Body of pancreas (tissue), 4 donors: ENCODE measurements around the gene MARCHF11. TPM values are rescaled to one million over a fixed set of nuclear protein-coding genes. Genes with fewer than 3 reads are reported as not detected.

Source experiments
- ATAC-seq: fragments of 150-250 bp; one replicate; pipeline ENCODE4 v1.9.1; 2016
- DNase-seq, 4 donors: peaks; one replicate each; pipeline ENCODE4 v3.0.0-alpha.2; 2019
- H3K27ac ChIP-seq, 4 donors: fragments of 200-600 bp; sonication (generic); 1 replicate in 3 of 4; 2 replicates in 1 of 4; pipeline versions ENCODE4 v1.5.1 to v1.6.1; 2016 to 2019; ENCODE audit warnings: mild to moderate bottlenecking in 1 of 4, mixed read lengths in 1 of 4, moderate library complexity in 1 of 4
- H3K27me3 ChIP-seq, 2 donors: fragments of 200-600 bp; sonication (generic); one replicate each; pipeline ENCODE4 v1.6.0; 2016; ENCODE audit warnings: mild to moderate bottlenecking in 1 of 2
- H3K36me3 ChIP-seq, 2 donors: fragments of 200-600 bp; sonication (generic); replicated peaks in 1 of 2; 2 replicates each; pipeline ENCODE4 v1.5.1; 2016; ENCODE audit warnings: low read depth in 2 of 2; ENCODE audit not compliant: insufficient read depth in 1 of 2
- H3K4me1 ChIP-seq: fragments of 200-600 bp; sonication (generic); one replicate; pipeline ENCODE4 v1.6.0; 2016
- H3K4me3 ChIP-seq, 2 donors: fragments of 200-600 bp; sonication (generic); 1 replicate in 1 of 2; 2 replicates in 1 of 2; pipeline ENCODE4 v1.5.1; 2016 to 2019
- H3K9me3 ChIP-seq, 3 donors: fragments of 200-600 bp; sonication (generic); 1 replicate in 2 of 3; 2 replicates in 1 of 3; pipeline ENCODE4 v1.5.1; 2016
- POLR2A ChIP-seq, 3 donors: fragments of 450-650 bp; IDR thresholded peaks; one replicate each; pipeline ENCODE4 v1.6.1; 2016; ENCODE audit warnings: antibody characterized with exemption in 3 of 3, mild to moderate bottlenecking in 2 of 3
- WGBS, 2 donors: methylation state at CpG; one replicate each; pipeline ENCODE4 v1.1.5; 2017; 5-methylcytosine and 5-hydroxymethylcytosine counted together
- intact Hi-C: fragments of 100-400 bp; cut with DNase I; formaldehyde crosslinking; loops from one replicate; pipeline ENCODE4 v1.15.1; 2023
- total RNA-seq, 2 donors: library from RNA; depleted of rRNA; stranded (reverse); fragments of >200 nt; gene quantifications; one replicate each; pipeline ENCODE4 v1.1.0, GENCODE V29; 2016
- TF ChIP-seq, protein P1 (sequence below), 7 experiments: fragments of 450-650 bp in 4 of 7; fragments of 200-600 bp in 3 of 7; sonication (generic) in 3 of 7; IDR thresholded peaks; one replicate each; pipeline ENCODE4 v1.5.1; 2016 to 2019; ENCODE audit warnings: antibody characterized with exemption in 7 of 7

Gene MARCHF11
- total RNA-seq, 2 donors from 2014 or later = not detected

DNA sequence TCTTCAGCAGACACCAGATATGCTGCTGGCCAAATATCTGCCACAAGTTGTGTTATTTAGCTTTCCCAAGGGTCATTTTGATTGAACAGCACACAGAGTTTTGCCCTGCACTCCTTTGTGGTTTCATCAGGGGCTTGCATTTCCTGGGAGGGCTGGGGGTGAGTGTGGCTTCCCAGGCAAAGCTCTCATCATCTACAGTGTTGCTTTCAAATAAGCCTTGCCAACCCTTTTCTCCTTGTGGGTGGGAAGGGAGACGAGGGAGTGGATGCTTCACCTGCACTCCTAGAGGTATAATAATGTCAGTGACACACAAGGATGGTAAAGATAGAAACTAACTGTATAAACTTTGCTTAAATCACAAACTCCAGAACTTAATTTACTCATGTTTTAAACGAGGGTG lies 107.0 kb downstream of the MARCHF11 start:
- intact Hi-C loops = no loop called here
- 39 to 60% methylated on average over 2 of the region's 2 CpGs for WGBS, 2 donors
- no peak for ATAC-seq
- H3K4me1 ChIP-seq = no peaks in the 10 kb centered on the region
- H3K9me3 ChIP-seq = no peaks in the 10 kb centered on the region
- no peaks in the 10 kb centered on the region for H3K27me3 ChIP-seq
- no peaks in the 10 kb centered on the region for H3K36me3 ChIP-seq
- DNase-seq = no peak
- TF ChIP-seq, protein P1, sequence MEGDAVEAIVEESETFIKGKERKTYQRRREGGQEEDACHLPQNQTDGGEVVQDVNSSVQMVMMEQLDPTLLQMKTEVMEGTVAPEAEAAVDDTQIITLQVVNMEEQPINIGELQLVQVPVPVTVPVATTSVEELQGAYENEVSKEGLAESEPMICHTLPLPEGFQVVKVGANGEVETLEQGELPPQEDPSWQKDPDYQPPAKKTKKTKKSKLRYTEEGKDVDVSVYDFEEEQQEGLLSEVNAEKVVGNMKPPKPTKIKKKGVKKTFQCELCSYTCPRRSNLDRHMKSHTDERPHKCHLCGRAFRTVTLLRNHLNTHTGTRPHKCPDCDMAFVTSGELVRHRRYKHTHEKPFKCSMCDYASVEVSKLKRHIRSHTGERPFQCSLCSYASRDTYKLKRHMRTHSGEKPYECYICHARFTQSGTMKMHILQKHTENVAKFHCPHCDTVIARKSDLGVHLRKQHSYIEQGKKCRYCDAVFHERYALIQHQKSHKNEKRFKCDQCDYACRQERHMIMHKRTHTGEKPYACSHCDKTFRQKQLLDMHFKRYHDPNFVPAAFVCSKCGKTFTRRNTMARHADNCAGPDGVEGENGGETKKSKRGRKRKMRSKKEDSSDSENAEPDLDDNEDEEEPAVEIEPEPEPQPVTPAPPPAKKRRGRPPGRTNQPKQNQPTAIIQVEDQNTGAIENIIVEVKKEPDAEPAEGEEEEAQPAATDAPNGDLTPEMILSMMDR (IDR thresholded peaks at IDR 0.05) = no peak
- TF ChIP-seq POLR2A (IDR thresholded peaks at IDR 0.05) = no peak
- no peak overlapping the region for H3K4me3 ChIP-seq
- no peak overlapping the region for H3K27ac ChIP-seq

DNA sequence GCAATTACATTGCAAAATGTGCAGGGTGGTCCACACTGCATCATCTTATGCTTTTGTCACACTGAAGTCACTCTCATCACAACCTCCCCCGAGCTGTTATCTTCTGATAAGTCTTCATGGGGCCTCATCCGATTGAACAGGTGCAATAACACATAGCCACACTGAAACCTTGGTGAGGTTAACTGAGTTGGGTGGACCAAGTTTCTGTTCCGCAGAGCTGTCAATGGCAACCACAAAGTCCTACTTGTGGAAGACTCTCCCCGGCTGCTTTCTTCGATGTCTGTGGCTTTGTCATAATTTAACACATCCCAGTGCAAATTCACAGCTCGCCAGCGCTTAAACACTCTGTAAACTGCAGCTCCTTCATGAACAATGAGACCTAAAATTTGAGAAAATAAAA lies 112.2 kb downstream of the MARCHF11 start:
- ATAC-seq (no peak), DNase-seq (no peak)
- Histone ChIP-seq H3K4me3 (no peak overlapping the region), H3K27me3 (no peaks in the 10 kb centered on the region), H3K9me3 (no peaks in the 10 kb centered on the region), H3K27ac (no peak overlapping the region), H3K4me1 (no peaks in the 10 kb centered on the region), H3K36me3 (no peaks in the 10 kb centered on the region)
- intact Hi-C loops = no loop called here
- WGBS, 2 donors = 76 to 84% methylated on average over 7 of the region's 7 CpGs
- no peak for TF ChIP-seq POLR2A (IDR thresholded peaks at IDR 0.05)

DNA sequence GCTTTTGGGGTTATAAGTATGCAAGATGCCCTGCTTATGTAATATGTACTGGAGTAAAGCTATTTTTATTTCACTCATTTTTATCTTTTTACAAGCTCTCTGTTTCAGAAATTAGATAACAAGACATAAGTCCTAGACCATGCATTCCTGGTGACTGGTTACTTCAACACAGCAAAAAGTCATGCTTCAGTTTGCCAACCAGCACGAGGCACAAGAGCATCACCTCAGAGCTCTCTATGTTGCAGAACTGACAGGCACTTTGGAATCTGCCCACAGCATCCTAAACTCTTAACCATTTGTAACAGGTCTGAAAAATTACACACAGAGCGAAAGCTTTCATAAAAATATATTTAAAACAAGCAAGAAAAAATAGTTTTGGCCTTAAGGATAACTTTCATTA lies 112.8 kb downstream of the MARCHF11 start:
- DNase-seq (no peak), ATAC-seq (no peak)
- Histone ChIP-seq H3K36me3 (no peaks in the 10 kb centered on the region), H3K4me1 (no peaks in the 10 kb centered on the region), H3K9me3 (no peaks in the 10 kb centered on the region), H3K27me3 (no peaks in the 10 kb centered on the region), H3K27ac (no peak overlapping the region), H3K4me3 (no peak overlapping the region)
- intact Hi-C loops = no loop called here
- 59 to 62% methylated on average over 2 of the region's 2 CpGs for WGBS, 2 donors
- TF ChIP-seq POLR2A (IDR thresholded peaks at IDR 0.05) = no peak
- TF ChIP-seq, protein P1 (IDR thresholded peaks at IDR 0.05) = no peak

DNA sequence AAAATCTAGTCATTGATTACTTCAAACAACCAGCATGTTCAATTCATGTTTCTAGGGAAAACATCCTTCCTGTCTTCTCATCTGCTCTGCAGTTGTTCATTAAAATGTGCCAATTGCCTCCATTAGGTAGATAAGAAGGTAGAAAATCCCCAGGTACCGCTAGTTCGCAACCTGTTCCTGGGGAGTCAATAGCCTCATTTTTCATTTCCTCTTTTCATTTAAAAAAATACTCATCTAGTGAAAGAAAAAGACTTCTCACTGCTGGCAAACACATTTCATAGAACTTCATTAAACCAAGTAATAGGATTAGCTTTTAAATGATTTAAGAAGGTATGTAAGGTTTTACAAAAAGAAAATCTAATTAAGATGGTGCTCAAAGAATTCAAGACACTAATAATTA lies 113.3 kb downstream of the MARCHF11 start:
- no peak for ATAC-seq
- no peak for DNase-seq
- 56 to 59% methylated on average over 2 of the region's 2 CpGs for WGBS, 2 donors

DNA sequence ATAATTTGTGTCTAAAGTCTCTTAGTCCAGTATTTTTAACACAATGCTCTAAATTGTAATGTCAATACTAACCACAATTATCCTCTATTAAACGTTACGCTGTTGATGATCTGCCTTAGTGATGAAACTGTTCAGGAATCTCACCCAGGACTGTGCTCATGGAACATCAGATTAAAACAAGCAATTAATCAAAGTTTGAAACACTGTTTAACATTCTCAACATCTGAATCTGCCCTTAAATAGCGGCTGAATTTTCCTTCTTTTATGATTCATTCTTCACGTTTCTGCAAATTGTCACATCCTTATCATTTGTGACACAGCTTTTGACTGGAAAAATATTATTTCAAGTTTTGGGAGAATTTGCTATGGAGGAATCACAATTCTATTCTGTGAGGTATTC lies 113.8 kb downstream of the MARCHF11 start:
- H3K36me3 ChIP-seq = no peaks in the 10 kb centered on the region
- H3K4me3 ChIP-seq = no peak overlapping the region
- no peak for DNase-seq
- no peaks in the 10 kb centered on the region for H3K27me3 ChIP-seq
- no peaks in the 10 kb centered on the region for H3K4me1 ChIP-seq
- no peak overlapping the region for H3K27ac ChIP-seq
- TF ChIP-seq, protein P1 (IDR thresholded peaks at IDR 0.05) = no peak
- TF ChIP-seq POLR2A (IDR thresholded peaks at IDR 0.05) = no peak
- no peaks in the 10 kb centered on the region for H3K9me3 ChIP-seq
- intact Hi-C loops = no loop called here
- WGBS, 2 donors = 56 to 63% methylated on average over 4 of the region's 4 CpGs
- ATAC-seq = no peak

More for the DNA sequence above, 113.3 kb downstream of the MARCHF11 start:
- Histone ChIP-seq H3K9me3 (no peaks in the 10 kb centered on the region), H3K27me3 (no peaks in the 10 kb centered on the region), H3K4me3 (no peak overlapping the region), H3K27ac (no peak overlapping the region), H3K36me3 (no peaks in the 10 kb centered on the region), H3K4me1 (no peaks in the 10 kb centered on the region)
- TF ChIP-seq, protein P1 (IDR thresholded peaks at IDR 0.05) = no peak
- no peak for TF ChIP-seq POLR2A (IDR thresholded peaks at IDR 0.05)
- intact Hi-C loops = no loop called here
